ENCODE results near the gene VAC14. TPM values are rescaled to one million over a fixed set of nuclear protein-coding genes. Genes with fewer than 3 reads are reported as not detected.
A peak's percentile ranks its signal among the peaks of the same experiment; 100 is the strongest.

Gene VAC14
- polyA plus RNA-seq, 2 of the 4 experiments (the other 2 are of a cell fraction): 25.3 to 27.0 TPM

GRCh38 chr16:70720425-70721201 lies 80.3 kb downstream of the VAC14 start:
- Histone ChIP-seq H3K4me3 (no peak overlapping the region), H3K4me2 (no peak overlapping the region), H3K4me1 (peaks cover 9% of the 10 kb centered on the region), H3K9me3 (0 out of 3 replicates have a peak, but pooled peaks cover 5% of the 10 kb centered on the region), H3K27ac (no peak overlapping the region)
- CTCF ChIA-PET: interaction anchor here (1.1 to 5.0 kb wide), 3 partner anchors 16 to 51 kb away, joined by 3 to 26 read pairs (median 7); no protein-coding TSS in a partner anchor
- 94% methylated on average over 18 of the region's 18 CpGs for WGBS (ENCODE audit: missing lambda C conversion rate)
- POLR2A ChIA-PET: no interaction called here
- DNase-seq (ENCODE audit: low read depth in 1 of 2, low spot score in 1 of 2) (no peak), ATAC-seq (no peak), FAIRE-seq (no peak)
- no peak for TF ChIP-seq HOXB13 (CRISPR knock-in tag; IDR thresholded peaks at IDR 0.05; ENCODE audit: low read depth)
- no peak for TF ChIP-seq POLR2AphosphoS2 (conservative IDR thresholded peaks at IDR 0.05; ENCODE audit: low read length)

GRCh38 chr16:70717065-70717464 lies 83.9 kb downstream of the VAC14 start:
- 95% methylated on average over 6 of the region's 9 CpGs for WGBS (ENCODE audit: missing lambda C conversion rate)
- Histone ChIP-seq H3K4me3 (no peak overlapping the region), H3K9me3 (0 out of 3 replicates have a peak, but pooled peaks cover 5% of the 10 kb centered on the region), H3K27ac (peak overlapping the region in 1 of 2 experiments; percentile 92; a peak in 2 of 6 replicates), H3K4me1 (peaks cover 38% of the 10 kb centered on the region), H3K4me2 (no peak overlapping the region)
- ChIA-PET POLR2A (no interaction called here), CTCF (interaction anchor here (1.4 to 5.0 kb wide), 3 partner anchors 14 to 55 kb away, joined by 3 to 26 read pairs (median 4); no protein-coding TSS in a partner anchor)
- ATAC-seq (no peak), DNase-seq (ENCODE audit: low read depth in 1 of 2, low spot score in 1 of 2) (no peak), FAIRE-seq (no peak)
- no peak for TF ChIP-seq NPAS2 (CRISPR knock-in tag; IDR thresholded peaks at IDR 0.05; ENCODE audit: borderline replicate concordance)
- no peak for TF ChIP-seq CHD2 (IDR thresholded peaks at IDR 0.05; ENCODE audit: low read length, partially characterized antibody)
- TF ChIP-seq, protein P1, sequence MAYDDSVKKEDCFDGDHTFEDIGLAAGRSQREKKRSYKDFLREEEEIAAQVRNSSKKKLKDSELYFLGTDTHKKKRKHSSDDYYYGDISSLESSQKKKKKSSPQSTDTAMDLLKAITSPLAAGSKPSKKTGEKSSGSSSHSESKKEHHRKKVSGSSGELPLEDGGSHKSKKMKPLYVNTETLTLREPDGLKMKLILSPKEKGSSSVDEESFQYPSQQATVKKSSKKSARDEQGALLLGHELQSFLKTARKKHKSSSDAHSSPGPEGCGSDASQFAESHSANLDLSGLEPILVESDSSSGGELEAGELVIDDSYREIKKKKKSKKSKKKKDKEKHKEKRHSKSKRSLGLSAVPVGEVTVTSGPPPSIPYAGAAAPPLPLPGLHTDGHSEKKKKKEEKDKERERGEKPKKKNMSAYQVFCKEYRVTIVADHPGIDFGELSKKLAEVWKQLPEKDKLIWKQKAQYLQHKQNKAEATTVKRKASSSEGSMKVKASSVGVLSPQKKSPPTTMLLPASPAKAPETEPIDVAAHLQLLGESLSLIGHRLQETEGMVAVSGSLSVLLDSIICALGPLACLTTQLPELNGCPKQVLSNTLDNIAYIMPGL (CRISPR knock-in tag; IDR thresholded peaks at IDR 0.05; ENCODE audit: borderline replicate concordance): no peak
- TF ChIP-seq CTCF (IDR thresholded peaks at IDR 0.05): no peak

DNA sequence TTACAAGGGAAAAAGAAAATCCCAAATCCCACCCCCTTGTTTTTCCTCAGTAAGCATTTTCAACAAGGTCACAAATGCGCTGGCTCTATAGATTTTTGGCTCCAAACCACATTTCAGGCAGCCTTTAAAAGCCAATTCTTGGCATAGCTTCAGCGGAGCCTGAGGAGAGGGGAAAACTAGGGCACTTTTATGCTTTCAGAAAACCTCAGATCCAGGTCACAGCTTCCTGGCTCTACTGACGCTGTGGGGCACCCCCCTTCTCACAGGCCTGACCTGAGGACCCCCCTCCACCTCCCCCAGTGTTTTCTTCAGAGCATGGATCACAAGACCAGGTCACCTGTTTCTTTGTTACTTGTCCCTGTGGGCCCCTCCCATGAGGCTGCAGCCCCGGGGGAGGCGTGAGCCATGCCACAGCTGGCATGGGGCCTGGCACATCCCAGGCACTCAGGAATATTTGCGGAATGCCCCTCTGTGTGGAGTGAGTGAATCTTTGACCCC lies 85.0 kb downstream of the VAC14 start:
- Histone ChIP-seq H3K4me2 (peak overlapping the region; percentile 81), H3K9me3 (0 out of 3 replicates have a peak, but pooled peaks cover 5% of the 10 kb centered on the region), H3K27ac (peak overlapping the region; percentile 83 to 92), H3K4me3 (no peak overlapping the region), H3K4me1 (peaks cover 49% of the 10 kb centered on the region)
- 69% methylated on average over 6 of the region's 6 CpGs for WGBS (ENCODE audit: missing lambda C conversion rate)
- peak; percentile 33 for TF ChIP-seq MAFK (IDR thresholded peaks at IDR 0.05; ENCODE audit: partially characterized antibody)
- TF ChIP-seq CHD2 (IDR thresholded peaks at IDR 0.05; ENCODE audit: low read length, partially characterized antibody): no peak
- no peak for TF ChIP-seq FOSB (CRISPR knock-in tag; IDR thresholded peaks at IDR 0.05)
- DNase-seq (ENCODE audit: low read depth in 1 of 2, low spot score in 1 of 2) (no peak), ATAC-seq (no peak), FAIRE-seq (no peak)
- ChIA-PET POLR2A (interaction anchor here (1.1 to 1.4 kb wide), 3 partner anchors 31 to 85 kb away, joined by 3 to 5 read pairs (median 3); partner anchors contain the start of gene VAC14), CTCF (interaction anchor here (0.9 to 4.5 kb wide), 16 partner anchors 11 to 191 kb away, joined by 3 to 34 read pairs (median 8); no protein-coding TSS in a partner anchor)

DNA sequence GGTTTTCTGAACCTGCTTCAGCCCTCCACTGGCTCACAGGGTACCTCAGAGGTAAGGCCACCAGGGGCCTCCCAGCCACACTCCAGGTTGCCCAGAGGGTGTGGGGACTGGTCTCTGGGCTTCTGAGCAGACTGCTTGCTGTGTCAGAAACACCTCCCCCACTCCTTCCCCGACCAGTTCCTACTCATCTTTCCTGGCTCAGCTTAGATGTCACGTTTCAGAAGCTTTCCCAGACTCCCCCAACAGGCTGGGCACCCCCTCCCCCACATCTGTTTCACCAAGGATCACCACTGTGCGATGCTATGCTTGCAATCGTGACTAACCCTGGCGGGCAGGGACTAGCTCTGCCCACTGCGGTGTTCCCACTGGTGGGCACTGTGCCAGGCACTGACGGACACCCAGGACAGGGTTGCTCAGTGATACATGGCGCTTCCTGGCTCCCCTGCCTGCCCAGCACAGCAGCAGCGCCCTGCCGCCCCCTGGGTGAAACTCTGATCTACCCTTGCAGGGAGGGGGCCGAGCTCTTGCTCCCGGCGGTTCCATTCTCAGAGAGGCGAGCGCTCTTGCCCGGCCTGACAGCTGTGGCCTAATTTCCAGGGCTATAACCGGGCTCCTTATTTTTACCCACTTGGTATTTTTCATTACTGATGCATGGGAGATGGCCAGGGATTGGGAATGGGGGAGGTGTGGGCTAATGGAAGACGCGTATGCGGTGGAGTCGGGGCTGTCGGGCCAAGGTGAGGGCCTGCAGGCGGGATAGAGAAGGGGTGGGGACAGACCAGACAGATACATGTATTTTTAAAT lies 85.7 kb downstream of the VAC14 start:
- Histone ChIP-seq H3K9me3 (0 out of 3 replicates have a peak, but pooled peaks cover 5% of the 10 kb centered on the region), H3K4me1 (peaks cover 49% of the 10 kb centered on the region), H3K4me2 (peak overlapping the region; percentile 81), H3K4me3 (no peak overlapping the region), H3K27ac (peak overlapping the region; percentile 83 to 92)
- FAIRE-seq (peak; percentile 56), ATAC-seq (peak; percentile 85 to 93), DNase-seq (ENCODE audit: low read depth in 1 of 2, low spot score in 1 of 2) (peak; percentile 87 to 93)
- ChIA-PET CTCF (interaction anchor here (0.8 to 4.5 kb wide), 20 partner anchors 9 to 191 kb away, joined by 3 to 34 read pairs (median 6); no protein-coding TSS in a partner anchor), POLR2A (interaction anchor here (0.6 to 1.4 kb wide), 4 partner anchors 31 to 190 kb away, joined by 3 to 15 read pairs (median 4); partner anchors contain the start of gene VAC14)
- 65% methylated on average over 15 of the region's 23 CpGs for WGBS (ENCODE audit: missing lambda C conversion rate)
- TF ChIP-seq, protein P2, sequence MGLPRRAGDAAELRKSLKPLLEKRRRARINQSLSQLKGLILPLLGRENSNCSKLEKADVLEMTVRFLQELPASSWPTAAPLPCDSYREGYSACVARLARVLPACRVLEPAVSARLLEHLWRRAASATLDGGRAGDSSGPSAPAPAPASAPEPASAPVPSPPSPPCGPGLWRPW (IDR thresholded peaks at IDR 0.05): no peak
- TF ChIP-seq FOSL2 (IDR thresholded peaks at IDR 0.05) (no peak), FOSL2 (CRISPR knock-in tag; IDR thresholded peaks at IDR 0.05) (peak; percentile 73), NFE2L2 (conservative IDR thresholded peaks at IDR 0.05; ENCODE audit: low read length) (no peak), EP300 (IDR thresholded peaks at IDR 0.05) (peak in 1 of 2 experiments; percentile 40; a peak in 1 of 5 replicates), BHLHE40 (IDR thresholded peaks at IDR 0.05; ENCODE audit: low read depth, low read length) (peak; percentile 85), JUN (IDR thresholded peaks at IDR 0.05) (peak in 1 of 2 experiments; percentile 71; a peak in 2 of 5 replicates), JUNB (IDR thresholded peaks at IDR 0.05) (peak; percentile 37; the same call in 1 of the 2 replicates), CEBPB (IDR thresholded peaks at IDR 0.05) (peak in 1 of 2 experiments; percentile 39; a peak in 2 of 4 replicates), SMC3 (IDR thresholded peaks at IDR 0.05) (peak; percentile 45; the same call in 1 of the 3 replicates), CHD2 (IDR thresholded peaks at IDR 0.05; ENCODE audit: low read length, partially characterized antibody) (peak; percentile 48)
- TF ChIP-seq, protein P3, sequence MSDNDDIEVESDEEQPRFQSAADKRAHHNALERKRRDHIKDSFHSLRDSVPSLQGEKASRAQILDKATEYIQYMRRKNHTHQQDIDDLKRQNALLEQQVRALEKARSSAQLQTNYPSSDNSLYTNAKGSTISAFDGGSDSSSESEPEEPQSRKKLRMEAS (IDR thresholded peaks at IDR 0.05): peak; percentile 80
- TF ChIP-seq, protein P4, sequence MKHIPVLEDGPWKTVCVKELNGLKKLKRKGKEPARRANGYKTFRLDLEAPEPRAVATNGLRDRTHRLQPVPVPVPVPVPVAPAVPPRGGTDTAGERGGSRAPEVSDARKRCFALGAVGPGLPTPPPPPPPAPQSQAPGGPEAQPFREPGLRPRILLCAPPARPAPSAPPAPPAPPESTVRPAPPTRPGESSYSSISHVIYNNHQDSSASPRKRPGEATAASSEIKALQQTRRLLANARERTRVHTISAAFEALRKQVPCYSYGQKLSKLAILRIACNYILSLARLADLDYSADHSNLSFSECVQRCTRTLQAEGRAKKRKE (CRISPR knock-in tag; IDR thresholded peaks at IDR 0.05; ENCODE audit: low read depth): peak; percentile 60; the same call in 1 of the 2 replicates

Measured in A549 (cell line).